Stimulated activated naive CD4-positive, alpha-beta T cell (primary cell): ENCODE data around the gene EIF3F.

Source experiments
- DNase-seq, 6 experiments: peaks; one replicate each; lab custom pipeline; 2025; lab: John Stamatoyannopoulos, UW

EIF3F gene, protein sequence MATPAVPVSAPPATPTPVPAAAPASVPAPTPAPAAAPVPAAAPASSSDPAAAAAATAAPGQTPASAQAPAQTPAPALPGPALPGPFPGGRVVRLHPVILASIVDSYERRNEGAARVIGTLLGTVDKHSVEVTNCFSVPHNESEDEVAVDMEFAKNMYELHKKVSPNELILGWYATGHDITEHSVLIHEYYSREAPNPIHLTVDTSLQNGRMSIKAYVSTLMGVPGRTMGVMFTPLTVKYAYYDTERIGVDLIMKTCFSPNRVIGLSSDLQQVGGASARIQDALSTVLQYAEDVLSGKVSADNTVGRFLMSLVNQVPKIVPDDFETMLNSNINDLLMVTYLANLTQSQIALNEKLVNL

DNA sequence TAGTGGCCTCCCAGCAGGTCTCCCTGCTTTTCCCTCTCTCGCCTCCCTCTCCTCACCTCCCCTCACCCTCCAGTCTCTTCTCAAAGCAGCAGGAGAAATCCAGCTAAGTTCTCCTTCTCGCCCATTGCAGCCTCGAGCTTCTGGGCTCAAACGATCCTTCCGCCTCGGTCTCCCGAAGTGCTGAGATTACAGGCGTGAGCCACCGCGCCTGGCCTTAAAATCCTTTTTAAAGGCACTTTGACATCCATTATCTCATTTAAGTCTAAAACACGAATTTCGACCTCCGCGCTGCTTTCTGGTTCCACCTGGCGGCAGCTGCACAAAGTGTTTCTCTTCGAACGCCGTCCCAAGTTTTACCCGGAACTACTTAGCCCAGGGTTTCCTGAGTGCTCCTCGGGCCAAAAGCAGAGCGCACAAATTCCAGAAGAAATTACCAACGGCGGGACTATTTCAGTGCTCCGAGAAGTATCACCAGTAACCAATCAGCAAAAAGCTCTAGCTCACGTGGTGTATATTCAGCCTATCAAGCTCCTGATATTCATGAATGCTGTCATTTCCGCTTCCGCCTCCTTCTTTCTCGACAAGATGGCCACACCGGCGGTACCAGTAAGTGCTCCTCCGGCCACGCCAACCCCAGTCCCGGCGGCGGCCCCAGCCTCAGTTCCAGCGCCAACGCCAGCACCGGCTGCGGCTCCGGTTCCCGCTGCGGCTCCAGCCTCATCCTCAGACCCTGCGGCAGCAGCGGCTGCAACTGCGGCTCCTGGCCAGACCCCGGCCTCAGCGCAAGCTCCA, at the start of gene EIF3F:
Gene EIF3F (plus strand): TSS at position 570 of the 792 bp plus-strand sequence. CDS start 16 bp downstream, at position 586.
- peak; percentile 85 to 96 (median 92) for DNase-seq

DNA sequence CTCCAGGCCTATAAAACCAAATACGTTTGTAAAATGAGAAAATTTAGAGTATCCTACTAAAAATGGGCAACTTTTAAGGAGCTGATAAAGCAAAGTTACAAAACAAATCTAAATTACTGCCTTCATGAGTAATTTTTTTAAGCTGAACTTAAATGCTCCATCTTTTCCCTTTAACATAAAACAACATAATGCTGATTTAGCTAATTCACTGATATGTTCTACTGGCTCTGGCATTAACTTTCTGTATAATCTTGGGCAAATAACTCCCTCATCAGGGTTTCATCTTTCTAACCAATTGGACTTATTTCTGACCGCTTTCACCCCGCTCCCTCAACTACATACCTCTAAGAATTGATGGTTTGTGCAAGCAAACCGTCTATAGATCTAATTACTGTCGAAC, 46.0 kb upstream of the EIF3F start:
- DNase-seq: no peak

DNA sequence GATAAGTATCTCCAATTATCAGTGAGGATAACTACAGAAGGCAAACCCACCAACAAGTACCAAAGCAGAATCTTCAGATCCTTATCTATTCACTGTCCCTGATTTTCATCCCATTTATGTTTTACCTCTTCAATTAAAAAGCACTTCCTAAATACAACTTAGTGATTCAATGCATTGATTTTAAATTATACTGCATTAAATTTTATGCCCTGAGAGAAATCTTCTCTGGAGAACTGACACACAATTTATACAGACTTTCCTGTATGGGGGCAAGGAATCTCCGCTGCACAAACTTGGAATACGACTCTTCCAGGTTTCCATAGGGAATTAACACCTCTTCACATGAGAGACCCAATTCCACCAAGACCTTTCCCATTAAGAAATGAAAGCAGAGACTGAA, 45.5 kb upstream of the EIF3F start, which contains the start of gene OR10A3:
Gene OR10A3 (minus strand): TSS at position 101 of the 400 bp plus-strand sequence. CDS start 2,188 bp downstream, outside the sequence.
- no peak for DNase-seq

DNA sequence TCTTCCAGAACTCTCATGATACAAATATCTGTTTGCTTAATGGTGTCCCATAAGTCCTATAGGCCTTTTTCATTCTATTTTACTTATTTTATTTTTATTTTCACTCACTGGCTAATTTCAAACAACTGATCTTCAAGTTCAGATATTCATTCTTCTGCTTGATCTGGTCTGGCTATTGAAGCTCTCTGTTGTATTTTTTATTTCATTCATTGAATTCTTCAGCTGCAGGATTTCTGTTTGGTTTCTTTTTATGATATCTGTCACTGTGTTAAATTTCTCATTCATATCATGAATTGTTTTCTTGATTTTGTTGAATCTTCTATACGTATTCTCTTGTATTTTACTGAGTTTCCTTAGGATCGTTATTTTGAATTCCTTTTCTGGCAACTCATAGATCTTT, 43.0 kb upstream of the EIF3F start:
- no peak for DNase-seq

DNA sequence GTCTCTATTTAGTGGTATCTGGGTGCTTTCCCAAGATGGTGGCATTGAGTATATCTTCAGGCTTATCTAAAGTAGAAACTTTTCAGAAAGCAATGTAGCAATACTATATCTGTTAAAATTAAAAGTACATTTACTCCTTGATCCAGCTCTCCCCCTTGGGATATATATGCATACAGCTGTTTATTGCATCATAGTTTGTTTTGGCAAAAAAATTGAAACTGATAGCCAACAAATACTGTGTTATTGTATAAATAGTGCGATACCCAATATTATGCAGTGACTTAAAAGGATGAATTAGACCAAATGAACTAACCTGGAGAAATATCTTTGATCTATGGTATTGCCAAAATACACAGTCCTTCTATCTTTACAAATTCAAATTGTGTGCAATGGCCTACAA, 37.2 kb upstream of the EIF3F start:
- no peak for DNase-seq

DNA sequence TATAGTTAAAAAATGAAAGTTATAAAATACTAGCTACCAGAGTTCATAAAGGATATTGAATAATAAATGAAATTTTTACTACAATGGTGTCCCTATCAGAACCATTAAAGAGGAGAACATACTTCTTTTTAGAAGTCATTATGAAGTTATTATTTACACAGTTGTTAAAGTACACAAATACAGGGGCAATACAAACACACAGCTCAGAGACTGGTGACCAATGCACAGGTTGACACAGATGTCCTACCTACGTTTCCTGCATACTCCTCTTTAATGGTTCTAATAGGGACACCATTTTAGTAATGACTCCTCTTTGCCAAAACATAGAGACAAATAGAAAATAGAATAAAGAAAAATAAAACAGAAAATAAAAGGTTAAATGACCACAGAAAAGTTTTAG, 31.9 kb upstream of the EIF3F start:
- DNase-seq: no peak

DNA sequence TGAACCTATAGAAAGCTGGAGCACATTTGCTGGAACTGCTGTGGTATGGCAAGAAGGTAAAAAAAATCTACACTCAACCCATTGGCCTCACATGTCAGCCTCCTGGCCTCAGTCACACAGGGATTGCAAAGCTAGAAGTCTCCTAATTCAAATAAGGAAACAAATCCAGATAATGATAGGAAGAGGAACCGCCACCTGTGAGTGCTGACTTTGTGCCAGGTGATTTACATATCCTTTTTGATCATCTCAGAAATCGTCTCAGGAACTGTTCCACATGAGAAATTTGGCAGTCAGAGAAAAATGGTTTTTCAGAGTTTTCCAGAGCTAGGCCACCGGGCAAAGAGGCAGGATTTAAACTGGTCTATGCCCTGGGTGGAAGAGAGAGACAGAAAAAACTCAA, 22.9 kb upstream of the EIF3F start:
- DNase-seq: no peak

DNA sequence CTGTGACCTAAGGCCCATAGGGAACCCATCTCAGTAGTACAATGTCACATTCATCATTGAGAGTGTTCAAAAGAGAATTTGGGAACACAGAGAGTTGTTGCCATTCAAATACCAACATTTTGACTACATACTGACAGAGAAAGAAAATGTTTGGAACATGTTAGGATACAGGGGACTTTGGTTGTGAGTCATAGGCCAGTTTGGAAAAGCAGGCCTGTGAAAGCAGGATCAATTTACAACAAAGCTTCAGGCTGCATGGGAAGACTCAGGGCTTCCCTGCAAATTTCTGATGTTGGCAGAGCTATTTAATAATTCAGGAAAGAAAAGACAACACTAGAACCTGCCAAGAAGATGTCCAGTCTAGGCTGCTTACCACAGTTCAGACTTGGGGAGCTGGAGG, 22.3 kb upstream of the EIF3F start:
- no peak for DNase-seq

DNA sequence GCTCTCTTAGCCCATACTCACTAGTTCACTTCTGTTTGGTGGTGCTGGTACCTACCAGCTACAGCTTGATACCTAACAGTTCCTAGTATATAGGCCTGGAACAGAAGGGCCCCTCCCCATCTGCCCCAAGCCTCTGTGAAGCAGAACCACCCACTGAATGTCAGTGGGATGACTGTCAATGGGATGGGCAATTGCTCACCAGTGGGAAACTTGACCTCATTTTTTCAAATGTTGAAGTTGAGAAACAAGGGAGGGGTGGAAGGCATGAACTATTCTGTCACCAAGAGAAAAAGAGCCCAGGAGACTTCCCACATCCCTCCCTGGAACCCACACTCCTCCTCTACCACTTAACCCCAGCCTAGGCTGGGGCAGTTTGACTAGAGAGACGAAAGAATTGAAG, 21.8 kb upstream of the EIF3F start, which contains the start of gene NLRP10:
Gene NLRP10 (minus strand): TSS at position 62 of the 400 bp plus-strand sequence. CDS start 1,952 bp downstream, outside the sequence.
- DNase-seq: no peak

DNA sequence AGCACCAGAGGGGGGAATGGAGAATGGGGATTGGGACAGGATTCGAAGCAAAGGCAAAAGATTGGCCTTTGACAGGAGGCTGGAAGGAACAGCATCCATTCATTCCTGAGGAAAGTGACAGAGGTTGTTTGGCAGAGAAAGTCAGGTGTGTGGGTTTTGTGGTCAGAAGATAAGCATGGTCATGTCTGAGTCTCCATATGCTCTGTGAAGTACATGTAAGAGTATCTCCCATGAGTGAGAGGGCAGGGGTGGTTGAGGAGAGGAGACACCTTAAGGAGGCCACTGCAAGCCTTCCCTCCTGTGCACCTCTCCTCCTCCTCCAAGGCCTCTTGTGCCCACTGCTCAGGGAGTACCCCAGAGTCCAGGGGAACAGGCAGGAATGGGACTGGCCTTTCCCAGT, 20.0 kb upstream of the EIF3F start:
- DNase-seq: no peak

DNA sequence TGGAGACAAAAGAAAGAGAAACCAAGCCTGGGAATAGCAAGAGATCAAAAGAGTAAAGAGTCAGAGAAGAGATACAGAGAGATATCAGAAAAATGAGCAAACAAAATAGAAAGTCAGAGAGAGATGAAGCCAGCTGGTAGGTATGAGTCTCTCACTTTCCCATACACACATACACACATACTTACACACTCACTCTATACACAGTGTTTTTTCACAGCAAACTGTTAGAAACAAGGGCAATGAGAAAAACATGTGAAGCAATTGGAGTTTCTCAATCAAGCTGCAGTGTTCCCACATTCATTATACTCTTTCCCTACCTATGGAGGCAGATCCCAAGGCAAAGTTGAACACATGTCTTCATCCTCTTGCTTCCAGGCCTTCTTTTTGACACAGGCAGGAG, 19.3 kb upstream of the EIF3F start:
- DNase-seq: no peak

DNA sequence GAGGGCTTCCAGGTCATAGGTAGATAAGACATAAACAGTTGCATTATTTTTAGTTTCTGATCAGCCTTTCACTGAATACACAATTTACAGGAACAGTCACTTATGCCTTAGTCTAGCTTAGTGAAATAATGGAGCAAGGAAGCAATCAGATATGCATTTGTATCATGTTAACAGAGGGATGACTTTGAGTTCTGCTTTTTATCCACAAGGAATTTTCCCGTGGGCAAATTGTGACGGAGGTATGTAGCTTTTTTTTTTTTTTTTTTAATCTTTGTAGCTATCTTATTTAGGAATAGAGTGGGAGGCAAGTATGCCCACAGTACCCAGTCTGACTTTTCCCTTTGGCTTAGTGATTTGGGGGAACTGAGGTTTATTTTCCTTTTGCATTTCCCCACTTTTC, 18.5 kb upstream of the EIF3F start:
- DNase-seq: no peak

DNA sequence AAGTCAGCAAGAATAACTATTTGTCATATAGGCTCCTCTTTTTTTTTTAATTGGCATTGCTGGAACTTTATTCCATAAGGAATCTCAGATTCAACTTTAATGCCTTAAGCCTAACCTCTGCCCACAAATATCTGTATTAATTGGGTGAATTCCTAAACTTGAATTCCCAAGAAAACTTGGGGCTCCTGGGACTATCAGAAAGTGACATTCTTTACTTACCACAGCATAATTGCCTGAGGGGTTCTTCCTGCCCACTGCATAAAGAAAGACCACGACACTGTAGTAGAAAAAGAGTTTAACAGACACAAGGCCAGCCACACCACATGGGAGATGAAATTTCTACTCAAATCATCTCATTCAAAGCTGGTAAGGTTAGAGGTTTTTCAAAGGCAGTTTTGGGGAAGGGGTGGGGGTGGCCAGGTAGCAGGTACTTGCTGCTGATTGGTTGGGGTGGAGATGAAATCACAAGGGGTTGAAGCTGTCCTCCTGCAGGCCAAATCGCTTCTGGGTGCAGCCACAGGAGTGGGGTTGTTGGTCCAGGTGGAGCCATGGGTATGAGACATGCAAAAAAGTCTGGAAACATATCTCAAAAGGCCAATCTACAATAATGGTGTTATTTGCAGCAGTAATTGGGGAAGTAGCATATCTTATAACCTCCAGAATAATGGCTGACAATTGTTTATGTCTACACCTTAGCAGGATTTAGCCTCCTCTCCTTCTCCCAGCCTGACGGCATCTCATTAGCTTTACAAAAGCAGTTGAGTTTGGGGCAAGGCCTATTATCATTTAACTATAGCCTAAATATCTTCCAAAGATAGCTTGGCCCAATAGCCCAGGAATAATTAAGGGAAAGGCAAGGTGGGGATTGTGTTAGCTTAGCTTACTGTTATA, 17.1 kb upstream of the EIF3F start:
- no peak for DNase-seq

DNA sequence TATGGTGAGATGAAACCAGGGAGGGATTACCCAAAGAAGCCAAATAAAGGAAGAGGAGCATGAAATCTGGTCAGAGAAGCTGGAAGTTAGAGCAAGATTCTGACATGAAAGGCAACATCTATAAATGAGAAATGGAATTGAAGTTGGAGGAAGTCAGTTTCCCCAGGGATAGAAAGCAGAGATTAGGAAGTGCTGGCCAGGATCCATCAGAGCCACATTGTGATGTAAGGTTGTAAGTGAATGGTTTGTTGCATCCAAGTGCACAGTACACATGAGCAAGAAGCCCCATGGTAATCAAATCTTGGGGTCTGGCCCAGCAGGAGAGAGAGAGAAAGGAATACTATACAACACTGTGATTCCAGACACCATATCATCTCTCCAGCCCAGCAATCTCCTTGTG, 15.3 kb upstream of the EIF3F start:
- DNase-seq: no peak

DNA sequence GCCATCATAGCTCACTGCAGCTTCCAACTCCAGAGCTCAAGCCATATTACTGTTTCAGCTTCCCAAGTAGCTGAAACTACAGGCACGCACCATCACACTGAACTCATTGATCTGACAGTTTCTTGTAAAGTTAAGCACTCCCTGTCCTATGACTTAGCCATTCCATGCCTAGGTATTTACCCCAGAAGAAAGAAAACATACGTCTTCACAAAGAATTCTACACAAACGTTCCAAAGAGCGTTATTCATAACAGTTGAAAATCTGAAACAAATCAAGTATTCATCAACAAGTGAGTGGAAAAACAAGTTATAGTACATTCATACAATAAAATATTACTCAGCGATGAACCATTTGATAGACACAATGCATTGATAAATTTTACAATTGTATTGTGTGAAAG, 14.1 kb upstream of the EIF3F start:
- DNase-seq: no peak

DNA sequence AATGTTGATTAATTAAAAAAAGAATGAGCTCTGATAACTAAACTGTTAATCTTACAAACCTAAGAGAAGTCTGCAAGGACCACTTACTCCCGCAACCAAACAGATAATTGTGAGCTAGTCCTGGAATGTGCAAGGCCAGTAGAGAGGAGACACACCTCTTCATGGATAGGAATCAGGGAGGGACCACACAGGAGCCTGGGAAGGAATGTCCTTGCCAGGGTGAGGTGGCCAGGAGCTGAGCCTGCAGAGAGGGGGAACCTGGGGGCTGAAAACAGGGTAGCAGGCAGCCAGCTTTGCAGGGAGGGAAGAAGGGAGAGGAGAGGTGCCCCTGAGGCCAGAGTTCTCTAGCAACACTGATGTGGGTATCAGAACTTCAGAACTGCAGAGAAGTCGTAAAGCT, 12.5 kb upstream of the EIF3F start:
- DNase-seq: no peak

DNA sequence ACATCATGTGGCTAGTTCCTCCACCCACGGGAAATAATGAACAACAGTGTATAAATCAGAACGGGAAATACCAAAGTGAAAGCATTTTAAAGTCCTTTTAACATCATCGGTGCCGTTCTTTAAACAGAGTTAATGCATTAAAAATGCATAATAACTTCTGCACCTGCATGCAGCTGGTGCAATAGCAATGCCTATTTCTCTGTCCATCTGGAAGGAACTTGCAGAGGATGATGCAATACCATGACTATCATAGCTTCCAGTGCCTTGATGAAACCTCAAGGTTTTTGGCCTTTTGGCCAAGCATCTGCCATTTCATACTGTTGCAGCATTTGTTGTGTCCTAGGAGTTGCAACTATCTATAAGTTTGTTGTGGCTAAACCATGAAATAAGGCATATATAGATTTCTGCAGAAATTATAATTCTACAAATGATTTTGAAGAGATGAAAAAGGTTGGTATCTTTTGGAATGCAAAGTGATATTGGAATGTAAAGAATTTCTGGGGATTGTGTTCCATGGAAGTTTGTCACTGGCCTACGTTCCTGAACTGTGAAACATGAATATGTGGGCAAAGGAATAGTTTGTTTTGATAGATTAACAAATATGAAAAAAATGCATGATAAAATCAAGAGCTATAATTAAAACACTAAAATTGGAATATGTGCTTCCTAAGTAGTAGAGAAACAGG, 9.8 kb upstream of the EIF3F start:
- DNase-seq: no peak

DNA sequence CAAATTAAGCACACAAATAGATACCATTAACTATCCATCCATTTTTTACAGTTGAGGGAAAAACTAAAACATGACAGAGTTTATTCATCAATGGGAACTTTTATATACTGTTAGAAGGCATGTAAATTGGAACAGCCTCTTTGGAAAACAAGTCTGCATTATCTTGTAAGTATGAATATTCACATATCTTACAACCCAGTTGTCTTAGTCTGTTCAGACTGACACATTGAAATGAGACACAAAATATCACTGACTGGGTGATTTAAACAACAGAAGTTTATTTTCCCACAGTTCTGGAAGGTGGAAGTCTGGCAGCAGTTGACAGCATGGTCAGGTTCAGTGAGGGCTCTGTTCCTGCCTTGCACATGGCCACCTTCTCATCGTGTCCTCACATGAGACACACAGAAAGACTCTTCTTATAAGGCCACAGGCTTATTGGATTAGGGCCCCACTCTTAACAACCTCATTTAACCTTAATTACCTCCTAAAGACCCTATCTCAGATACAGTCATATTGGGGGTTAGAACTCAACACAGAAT, 5.4 kb upstream of the EIF3F start:
- DNase-seq: no peak

DNA sequence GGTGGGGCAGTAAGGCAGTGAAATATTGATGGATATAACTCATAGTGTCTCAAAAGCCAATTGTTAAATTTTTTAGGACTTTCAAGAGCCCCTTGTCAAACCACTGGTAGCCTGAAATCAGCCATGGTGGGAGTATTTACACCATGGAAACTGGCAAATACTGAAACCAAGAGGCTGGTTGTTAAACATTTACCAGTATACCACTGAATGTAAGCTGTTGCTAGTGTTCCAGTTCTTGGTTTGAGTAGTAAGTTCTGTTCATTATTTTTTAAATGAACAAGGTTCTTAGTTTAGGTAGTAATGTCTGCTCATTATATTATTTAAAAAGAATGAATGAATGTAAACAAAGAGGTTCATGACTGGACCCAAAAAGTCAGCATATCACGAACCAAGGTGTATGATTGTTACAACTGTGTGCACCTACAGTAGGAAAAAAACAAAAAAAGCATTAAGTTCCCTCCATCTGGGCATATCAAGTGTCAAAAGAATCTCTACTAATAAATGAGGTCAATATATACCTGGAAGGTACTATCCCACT, 4.5 kb upstream of the EIF3F start:
- no peak for DNase-seq

DNA sequence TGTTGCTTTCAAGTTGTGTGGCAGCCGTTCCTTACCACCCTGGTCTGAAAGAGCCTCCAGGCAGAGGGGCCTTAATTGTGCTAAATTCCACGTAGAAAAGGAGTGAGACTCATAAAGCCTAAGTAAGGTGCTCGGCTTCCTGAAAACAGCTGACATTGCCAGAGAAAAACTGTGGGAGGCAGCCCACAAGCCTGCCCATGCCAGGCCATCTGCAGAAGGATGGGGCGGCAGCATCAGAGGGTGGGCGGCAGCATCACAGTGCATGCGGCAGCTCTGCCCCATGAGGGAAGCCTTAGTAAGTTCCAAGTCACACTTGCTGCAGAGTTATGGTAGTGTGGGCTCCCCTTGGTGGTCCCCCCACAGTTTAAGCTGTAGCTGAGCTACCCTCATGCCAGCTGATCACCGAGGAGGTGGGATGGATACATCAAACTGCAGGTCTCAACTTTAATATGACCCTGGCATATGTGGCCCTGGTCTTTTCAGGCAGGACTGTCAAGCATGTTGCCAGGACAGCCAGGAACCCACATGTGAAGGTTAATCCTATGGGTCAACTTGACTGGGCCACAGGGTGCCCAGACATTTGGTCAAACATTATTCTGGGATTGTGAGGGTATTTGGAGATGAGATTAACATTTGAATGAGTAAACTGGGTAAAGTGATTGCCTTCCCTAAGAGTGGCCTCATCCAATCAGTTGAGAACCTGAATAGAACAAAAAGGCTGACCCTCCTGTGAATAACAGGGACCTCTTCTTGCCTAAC, 3.1 kb upstream of the EIF3F start:
- no peak for DNase-seq
